Type B pancreatic cell (in vitro differentiated cells): Measurements from ENCODE around the gene CLEC6A. TPM values are rescaled to one million over a fixed set of nuclear protein-coding genes. Genes with fewer than 3 reads are reported as not detected.
A peak's percentile ranks its signal among the peaks of the same experiment; 100 is the strongest.
"Not testable (repeated sequence)": the region's sequence is repeated elsewhere in the genome, so short reads cannot be mapped to it uniquely, and the experiment has no call there.

Experiments used
- DNase-seq: peaks from one replicate; pipeline ENCODE4 v3.0.0; 2021; ENCODE audit warnings: mixed read lengths; ENCODE audit not compliant: unreplicated experiment; ENCODE audit errors: extremely low spot score
- H3K27ac Mint-ChIP-seq: 2 replicates; pipeline ENCODE4 v1.8.0; 2021; ENCODE audit warnings: mild to moderate bottlenecking, mixed read lengths
- H3K27me3 Mint-ChIP-seq: 2 replicates; pipeline ENCODE4 v1.8.0; 2021; ENCODE audit warnings: mixed read lengths
- H3K36me3 Mint-ChIP-seq: 2 replicates; pipeline ENCODE4 v1.8.0; 2021; ENCODE audit warnings: mixed read lengths
- H3K4me1 Mint-ChIP-seq: one replicate; pipeline ENCODE4 v1.8.0; 2021; ENCODE audit warnings: mixed read lengths; ENCODE audit not compliant: unreplicated experiment
- H3K4me3 Mint-ChIP-seq: 2 replicates; pipeline ENCODE4 v1.8.0; 2021; ENCODE audit warnings: mild to moderate bottlenecking, mixed read lengths
- H3K9me3 Mint-ChIP-seq: 2 replicates; pipeline ENCODE4 v1.8.0; 2021; ENCODE audit warnings: mixed read lengths
- long read RNA-seq: library from polyadenylated mRNA; unstranded; transcript quantifications from one replicate; pipeline ENCODE4 v2.0.0, GENCODE V29; 2020
- total RNA-seq: library from RNA; stranded (reverse); gene quantifications from 2 replicates; pipeline ENCODE4 v1.2.1, GENCODE V29; 2021; ENCODE audit warnings: low replicate concordance
- TF ChIP-seq, protein P1 (sequence below): fragments of 200-600 bp; sonication (generic); conservative IDR thresholded peaks from 2 replicates; pipeline ENCODE4 v1.5.0; 2021; ENCODE audit warnings: antibody characterized with exemption, mild to moderate bottlenecking

The CLEC6A gene
- total RNA-seq: not detected in 2 replicates
- long read RNA-seq, partial matches to known transcripts: 0 of 1 reads
- long read RNA-seq, other reads (novel, unspliced or antisense): 1 of 1 reads

DNA sequence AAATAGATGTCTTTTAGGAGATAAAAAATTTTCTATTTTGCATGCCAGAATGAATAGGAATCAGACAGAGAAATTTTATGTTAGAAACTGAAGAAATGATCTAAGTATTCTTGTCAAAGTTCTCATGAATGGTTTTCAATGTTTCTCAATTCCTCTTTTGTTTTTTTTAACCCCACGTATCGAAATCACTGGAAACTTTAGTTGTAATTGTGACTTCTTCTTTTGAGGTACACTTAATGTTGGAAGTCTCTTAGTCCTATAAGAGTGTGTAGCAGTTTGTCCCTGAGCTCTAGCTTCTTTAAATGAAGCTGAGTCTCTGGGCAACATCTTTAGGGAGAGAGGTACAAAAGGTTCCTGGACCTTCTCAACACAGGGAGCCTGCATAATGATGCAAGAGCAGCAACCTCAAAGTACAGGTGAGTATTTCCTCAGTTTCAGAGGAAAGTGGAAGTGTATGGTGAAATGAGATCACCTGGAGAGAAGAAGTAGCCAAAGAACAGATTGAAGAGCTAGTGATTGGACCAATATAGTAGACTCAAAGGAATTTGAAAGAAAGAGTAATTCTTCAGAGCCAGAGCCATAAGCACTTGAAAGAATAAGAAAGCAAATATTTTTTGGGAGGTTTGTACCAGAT is at the start of gene CLEC6A:
Gene CLEC6A (plus strand): TSS at position 236 of the 634 bp plus-strand sequence. CDS start 150 bp downstream, at position 386.
- Mint-ChIP-seq H3K27me3 (peaks cover 20% of the 10 kb centered on the region), H3K27ac (peak within 1 kb of the TSS; percentile 14), H3K4me1 (no peaks in the 10 kb centered on the region), H3K9me3 (no peaks in the 10 kb centered on the region), H3K4me3 (no peak within 1 kb of the TSS), H3K36me3 (peaks cover 8% of the 10 kb centered on the region)
- TF ChIP-seq, protein P1, sequence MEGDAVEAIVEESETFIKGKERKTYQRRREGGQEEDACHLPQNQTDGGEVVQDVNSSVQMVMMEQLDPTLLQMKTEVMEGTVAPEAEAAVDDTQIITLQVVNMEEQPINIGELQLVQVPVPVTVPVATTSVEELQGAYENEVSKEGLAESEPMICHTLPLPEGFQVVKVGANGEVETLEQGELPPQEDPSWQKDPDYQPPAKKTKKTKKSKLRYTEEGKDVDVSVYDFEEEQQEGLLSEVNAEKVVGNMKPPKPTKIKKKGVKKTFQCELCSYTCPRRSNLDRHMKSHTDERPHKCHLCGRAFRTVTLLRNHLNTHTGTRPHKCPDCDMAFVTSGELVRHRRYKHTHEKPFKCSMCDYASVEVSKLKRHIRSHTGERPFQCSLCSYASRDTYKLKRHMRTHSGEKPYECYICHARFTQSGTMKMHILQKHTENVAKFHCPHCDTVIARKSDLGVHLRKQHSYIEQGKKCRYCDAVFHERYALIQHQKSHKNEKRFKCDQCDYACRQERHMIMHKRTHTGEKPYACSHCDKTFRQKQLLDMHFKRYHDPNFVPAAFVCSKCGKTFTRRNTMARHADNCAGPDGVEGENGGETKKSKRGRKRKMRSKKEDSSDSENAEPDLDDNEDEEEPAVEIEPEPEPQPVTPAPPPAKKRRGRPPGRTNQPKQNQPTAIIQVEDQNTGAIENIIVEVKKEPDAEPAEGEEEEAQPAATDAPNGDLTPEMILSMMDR: no peak
- DNase-seq: no peak

DNA sequence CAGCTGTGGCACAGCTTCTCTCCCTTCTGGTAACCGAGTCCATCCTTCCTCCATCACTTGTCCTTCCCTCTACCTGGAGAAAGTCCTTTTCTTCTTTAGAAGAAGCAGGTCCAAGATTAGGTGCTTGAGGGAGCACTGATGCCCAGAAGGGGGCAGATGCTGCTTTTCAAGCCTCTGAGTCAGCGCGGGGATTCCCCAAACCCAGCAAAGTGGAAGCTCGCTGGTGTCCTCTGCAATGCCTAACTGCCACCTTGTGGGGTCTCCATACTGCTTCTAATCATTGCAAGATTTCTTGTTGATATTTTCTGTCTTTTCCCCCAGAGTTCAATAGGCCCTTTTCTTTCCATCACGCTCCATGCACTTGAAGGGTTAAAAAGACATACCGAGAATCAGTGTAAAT is 36.2 kb upstream of the CLEC6A start:
- not testable (repeated sequence) for H3K36me3 Mint-ChIP-seq, DNase-seq, H3K27me3 Mint-ChIP-seq, H3K9me3 Mint-ChIP-seq, H3K4me1 Mint-ChIP-seq, H3K27ac Mint-ChIP-seq, H3K4me3 Mint-ChIP-seq

- TF ChIP-seq, protein P1: no peak
- no peaks in the 10 kb centered on the region for H3K36me3 Mint-ChIP-seq
- no peaks in the 10 kb centered on the region for H3K9me3 Mint-ChIP-seq
- DNase-seq: no peak
- no peaks in the 10 kb centered on the region for H3K4me1 Mint-ChIP-seq
- H3K4me3 Mint-ChIP-seq: no peak overlapping the region
- H3K27me3 Mint-ChIP-seq: no peaks in the 10 kb centered on the region
- H3K27ac Mint-ChIP-seq: no peak overlapping the region
These were observed 35.3 kb upstream of the CLEC6A start for GRCh38 chr12:8420506-8420905.

- H3K27me3 Mint-ChIP-seq, H3K4me3 Mint-ChIP-seq, H3K27ac Mint-ChIP-seq, H3K9me3 Mint-ChIP-seq, H3K4me1 Mint-ChIP-seq, DNase-seq, H3K36me3 Mint-ChIP-seq: not testable (repeated sequence)
These were observed 11.1 kb upstream of the CLEC6A start for GRCh38 chr12:8444536-8445278.

DNA sequence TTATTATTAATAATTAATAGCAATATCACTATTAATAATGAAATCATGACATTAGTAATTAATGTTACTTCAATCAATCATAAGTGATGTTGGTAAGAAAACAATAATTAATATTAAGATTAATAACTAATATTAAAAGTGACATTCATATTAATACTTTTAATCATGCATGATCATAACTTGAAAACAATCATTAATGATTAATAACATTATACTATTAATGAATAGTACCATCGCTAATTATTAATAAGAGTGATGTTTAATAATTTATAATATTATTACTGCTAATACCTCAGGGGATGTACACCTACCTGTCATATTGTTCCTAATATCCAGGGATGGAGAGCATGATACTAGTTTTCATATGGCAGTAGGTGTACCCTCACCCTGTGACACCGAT is 10.0 kb upstream of the CLEC6A start:
- H3K36me3 Mint-ChIP-seq: no peaks in the 10 kb centered on the region
- H3K4me3 Mint-ChIP-seq: no peak overlapping the region
- peaks cover 3% of the 10 kb centered on the region for H3K27me3 Mint-ChIP-seq
- H3K4me1 Mint-ChIP-seq: peaks cover 6% of the 10 kb centered on the region
- H3K27ac Mint-ChIP-seq: no peak overlapping the region
- H3K9me3 Mint-ChIP-seq: no peaks in the 10 kb centered on the region
- no peak for DNase-seq
- TF ChIP-seq, protein P1: no peak

DNA sequence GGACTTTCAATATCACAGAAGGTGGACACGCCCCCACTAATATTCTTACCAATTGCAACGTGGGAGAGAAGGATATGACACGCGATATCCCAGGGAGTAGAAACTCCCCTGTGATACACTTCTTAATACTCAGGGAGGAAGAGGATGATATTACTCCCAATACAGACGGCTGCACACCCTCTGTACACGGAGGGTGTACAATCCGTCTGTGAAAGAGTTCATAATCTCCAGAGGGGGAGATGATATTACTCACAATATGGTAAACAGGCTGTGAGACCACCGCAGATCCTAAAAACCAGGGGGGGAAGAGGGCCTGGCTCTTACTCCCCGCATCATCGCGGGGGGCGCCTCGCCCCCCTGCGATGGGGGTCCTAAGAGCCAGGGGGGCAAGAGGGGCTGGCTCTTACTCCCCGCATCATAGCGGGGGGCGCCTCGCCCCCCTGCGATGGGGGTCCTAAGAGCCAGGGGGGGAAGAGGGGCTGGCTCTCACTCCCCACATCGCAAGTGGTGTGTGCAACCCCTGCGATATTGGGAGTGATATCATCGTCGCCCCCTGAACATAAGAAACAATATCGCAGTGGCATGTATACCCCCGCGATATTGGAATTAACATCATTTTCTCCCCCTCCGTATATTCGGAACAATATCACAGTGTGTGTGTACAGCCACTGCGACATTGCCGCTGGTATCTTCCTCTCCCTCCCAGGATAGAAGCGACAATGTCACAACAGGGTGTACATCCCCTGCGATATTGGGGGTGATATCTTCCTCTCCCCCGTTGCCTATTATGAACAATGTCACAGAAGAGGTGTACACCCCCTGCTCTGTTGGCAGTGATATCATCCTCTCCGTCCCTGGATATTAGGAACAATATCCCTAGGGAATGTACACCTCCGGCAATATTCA is 8.9 kb upstream of the CLEC6A start:
- H3K36me3 Mint-ChIP-seq: no peaks in the 10 kb centered on the region
- H3K4me3 Mint-ChIP-seq: no peak overlapping the region
- peaks cover 3% of the 10 kb centered on the region for H3K27me3 Mint-ChIP-seq

More for the DNA sequence above, 8.9 kb upstream of the CLEC6A start:
- TF ChIP-seq, protein P1: no peak
- Mint-ChIP-seq H3K27ac (no peak overlapping the region), H3K4me1 (peaks cover 6% of the 10 kb centered on the region), H3K9me3 (no peaks in the 10 kb centered on the region)
- no peak for DNase-seq
